CD4-positive, alpha-beta T cell treated with Interferon gamma for 1 hour (primary cell): ENCODE measurements around the gene GRK3.
A peak's percentile ranks its signal among the peaks of the same experiment; 100 is the strongest.
"Not testable (repeated sequence)": the region's sequence is repeated elsewhere in the genome, so short reads cannot be mapped to it uniquely, and the experiment has no call there.

Experiments
- DNase-seq: peaks from one replicate; pipeline ENCODE4 v3.0.0-alpha.2; 2020

GRK3 gene

DNA sequence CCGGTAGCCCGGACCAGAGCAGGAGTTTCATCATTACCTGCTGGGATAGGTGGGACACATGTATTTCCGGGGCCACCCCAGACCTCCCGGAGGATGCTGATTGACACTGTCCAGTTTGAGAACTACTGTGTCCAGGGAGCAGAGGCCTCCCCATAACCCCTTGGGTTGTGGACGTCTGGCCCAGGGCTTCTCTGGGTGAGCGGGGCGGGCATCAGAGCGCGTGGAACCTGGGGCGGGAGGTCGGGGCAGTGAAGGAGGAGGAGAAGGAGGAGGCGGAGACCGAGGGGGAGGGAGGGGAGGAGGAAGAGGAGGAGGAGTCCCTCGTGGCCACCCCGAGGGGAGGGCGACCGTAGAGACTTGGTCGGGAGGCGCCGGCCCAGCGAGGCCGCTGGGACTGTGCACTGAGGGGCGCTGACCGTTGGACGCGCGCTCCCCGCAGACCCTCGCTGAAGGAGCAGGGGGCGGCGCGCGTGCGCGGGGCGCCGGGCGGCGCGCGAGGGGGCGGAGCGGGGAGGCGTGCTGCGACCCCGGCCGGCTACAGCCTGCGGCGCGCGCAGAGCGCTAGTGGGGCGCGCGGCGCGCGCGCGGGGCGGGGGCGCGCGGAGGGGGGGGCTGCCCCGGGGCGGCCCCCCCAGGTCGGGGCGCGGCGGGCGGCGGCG, at the start of gene GRK3:
GRK3 (plus strand) TSS at position 356 of the 659 bp plus-strand sequence. CDS start 366 bp downstream, outside the sequence.
- peak; percentile 63 for DNase-seq

DNA sequence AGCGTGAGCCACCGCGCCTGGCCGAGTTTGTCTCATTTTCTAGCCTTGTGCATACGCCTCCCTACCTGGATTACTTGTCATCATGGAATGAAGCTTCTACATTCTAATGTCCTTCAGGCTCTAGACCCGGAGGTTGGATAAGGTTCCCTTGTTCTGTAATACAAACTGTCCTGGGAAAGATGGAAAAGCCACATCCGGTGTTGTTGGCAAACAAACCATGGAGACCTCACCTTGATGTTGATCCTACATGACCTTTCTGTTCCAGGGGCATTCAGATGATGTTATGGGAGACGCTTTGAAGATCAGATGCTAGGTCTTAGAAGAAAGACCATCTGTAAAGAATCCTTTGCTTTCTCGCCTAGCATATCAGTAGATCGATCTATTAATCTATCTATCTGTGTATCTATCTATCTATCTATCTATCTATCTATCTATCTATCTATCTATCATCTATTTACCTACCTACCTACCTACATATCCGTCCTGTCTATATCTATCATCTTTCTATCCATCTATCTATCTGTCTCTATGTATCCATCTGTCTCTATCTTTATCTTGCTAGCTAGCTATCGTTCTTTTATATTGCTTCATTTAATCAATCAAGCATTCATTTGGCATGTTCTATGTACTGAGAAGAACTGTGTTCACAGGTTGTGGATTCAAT, 46.3 kb upstream of the GRK3 start:
- DNase-seq, result no peak

DNA sequence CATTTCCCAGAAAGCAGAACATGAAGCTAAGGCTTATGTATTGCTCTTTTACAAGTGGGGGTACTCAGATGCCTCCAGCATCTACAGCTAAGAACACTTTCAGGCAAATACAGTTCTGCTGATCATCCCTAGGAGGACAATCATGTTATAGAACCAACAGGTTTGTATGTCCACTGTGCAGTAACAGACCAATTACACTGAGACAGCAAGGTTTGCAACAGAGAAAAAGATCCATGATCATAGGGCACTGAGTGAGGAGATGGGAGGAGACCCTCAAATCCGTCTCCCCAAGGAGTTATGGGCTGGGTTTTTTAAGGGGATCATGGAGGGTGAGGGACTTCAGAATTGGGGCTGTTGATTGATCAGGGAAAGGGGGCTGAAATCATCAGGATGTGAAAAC, 39.1 kb upstream of the GRK3 start:
- DNase-seq, result no peak

DNA sequence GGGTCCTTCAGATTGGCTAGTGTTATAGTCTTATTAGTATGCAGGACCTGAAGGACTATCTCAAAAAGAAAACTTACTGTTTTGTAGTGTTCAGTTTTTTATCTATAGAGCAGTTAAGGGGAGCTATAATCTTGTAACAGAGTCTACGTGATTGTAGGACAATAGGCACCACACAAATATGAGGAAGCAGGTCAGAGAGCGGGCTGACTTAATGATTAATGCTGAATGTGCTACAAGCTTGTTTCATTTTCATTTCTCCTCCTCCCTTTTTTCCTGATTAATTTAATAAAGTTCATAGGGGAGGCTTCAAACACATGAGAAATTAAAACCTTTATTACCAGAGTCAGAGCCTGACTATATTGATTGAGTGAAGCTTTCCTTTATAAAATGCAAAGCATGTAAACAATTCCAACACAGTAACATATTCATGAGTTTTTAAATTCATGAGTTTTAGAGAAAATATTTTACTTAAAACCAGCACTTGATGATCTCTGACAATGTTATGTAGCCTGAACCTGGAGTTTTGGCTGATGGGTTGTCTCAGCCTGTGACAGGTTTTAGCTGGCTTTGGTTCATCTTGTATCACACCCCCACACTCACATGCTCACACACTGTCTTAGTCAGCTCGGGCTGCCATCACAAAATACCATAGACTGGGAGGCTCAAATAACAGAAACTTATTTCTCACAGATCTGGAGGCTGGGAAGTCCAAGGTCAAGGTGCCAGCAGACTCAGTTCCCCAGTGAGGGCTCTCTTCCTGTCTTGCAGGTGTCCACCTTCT, 38.5 kb upstream of the GRK3 start:
- DNase-seq, result not testable (repeated sequence)

DNA sequence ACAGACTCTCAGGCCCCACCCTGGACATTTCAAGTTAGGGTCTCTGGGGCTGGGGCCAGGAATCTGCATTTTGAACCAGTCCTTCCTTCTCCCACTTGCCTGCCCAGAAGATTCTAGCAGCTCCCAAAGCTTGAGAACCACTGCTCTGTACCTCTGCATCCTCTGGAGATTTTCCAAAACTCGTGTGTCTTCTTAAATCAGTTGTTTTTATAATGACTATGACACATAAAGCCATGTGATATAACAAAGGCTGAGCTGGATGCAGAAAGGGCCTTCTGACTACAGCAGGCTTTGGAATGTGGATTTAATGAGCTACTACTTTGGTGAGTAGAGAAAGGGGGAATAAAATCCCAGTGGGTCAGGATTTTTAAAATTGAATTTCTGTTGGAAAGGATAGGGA, 37.5 kb upstream of the GRK3 start:
- not testable (repeated sequence) for DNase-seq

DNA sequence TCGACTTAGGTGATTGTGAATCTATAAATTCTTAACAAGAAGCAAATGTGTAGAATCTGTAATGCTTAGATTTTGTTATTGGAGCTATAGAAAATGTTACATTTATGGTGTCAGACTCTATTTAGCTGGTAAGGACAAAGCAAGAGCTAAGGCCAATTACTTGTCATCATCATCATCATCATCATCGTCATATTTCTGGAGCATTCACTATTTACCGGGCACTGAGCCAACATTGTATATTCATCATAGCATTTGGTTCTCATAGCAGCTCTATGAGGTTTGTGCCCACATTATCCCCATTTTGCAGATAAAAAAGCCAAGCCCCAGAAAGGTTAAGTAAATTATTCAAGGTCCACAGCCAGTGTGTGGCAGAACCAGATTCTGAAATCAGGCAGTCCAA, 36.4 kb upstream of the GRK3 start:
- not testable (repeated sequence) for DNase-seq

DNA sequence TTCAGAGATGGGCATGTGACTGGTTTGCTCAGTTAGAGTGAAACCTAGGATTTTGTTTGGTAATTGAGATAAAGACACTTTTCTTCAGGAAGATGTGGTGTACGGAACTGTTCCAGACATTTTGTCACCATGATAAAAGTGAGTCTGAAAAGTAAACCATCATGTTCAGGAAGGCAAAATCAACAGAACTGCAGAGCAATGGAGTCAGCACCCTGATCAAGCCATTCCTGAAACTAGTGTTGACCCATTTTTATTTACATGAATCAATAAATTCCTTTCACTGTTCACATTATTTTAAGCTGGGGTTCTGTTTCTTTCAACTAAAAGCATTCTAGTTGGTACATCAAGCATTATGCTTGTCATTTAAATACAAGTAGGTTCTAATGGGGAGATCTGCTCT, 35.4 kb upstream of the GRK3 start:
- not testable (repeated sequence) for DNase-seq

DNA sequence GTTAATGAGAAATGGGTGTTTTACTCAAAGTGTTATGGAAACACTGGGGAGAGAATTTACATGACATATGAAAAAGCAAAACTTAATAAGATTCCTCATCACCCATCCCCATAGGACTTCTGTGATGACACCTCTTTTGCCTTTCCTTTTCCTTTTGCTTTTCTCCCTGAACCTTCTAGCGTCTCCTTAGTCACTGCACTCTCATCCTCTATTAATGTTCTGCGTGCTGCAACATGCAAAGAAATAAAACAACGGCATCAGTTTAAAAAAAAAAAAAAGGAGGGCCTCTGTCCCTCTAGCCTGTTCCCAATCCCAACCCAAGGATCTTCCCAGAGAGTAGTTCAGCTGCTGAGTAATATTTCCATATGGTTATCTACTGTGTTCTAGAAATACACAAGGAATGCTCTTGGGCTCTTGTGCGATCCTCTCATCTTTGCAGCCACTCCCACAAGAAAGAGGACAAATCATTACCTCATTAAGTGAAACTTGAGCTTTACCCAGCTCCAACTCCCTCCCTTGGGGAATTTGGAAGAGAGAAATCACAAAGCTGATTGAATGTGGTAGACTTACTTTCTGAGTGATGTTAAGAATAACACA, 34.8 kb upstream of the GRK3 start:
- not testable (repeated sequence) for DNase-seq

DNA sequence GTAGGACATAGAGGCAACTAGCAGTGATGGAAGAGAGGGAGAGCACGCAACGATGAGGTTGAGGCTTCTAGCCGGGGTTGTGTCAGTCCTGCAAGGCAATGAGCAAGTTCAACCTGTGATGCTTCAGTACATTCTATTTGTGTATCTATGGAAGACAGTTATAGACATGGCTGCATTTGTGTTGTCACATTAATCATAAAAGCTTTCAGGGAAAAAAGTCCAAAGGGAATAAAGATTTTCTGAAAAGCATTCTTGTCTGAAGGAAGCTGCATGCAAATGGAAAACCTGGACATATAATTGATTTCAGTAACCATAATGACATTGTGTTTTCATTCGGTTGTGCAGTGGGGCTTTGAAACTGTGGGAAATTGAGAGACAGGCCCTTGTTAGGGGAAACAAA, 32.8 kb upstream of the GRK3 start:
- DNase-seq, result not testable (repeated sequence)

DNA sequence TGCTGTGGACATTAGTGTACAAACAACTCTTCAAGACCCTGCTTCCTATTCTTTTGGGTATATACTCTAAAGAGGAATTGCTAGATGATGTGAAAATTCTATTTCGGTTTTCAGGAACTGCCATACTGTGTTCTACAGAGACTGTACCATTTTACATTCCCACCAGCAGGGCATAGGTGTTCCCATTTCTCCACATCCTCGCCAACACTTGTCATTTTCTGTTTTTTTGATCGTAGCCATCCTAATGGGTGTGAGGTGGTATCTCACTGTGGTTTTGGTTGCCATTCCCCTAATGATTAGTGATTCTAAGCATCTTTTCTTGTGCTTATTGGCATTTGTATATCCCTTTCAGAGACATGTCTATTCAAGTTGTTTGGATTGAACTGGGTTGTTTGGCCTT, 29.8 kb upstream of the GRK3 start:
- DNase-seq, result no peak

DNA sequence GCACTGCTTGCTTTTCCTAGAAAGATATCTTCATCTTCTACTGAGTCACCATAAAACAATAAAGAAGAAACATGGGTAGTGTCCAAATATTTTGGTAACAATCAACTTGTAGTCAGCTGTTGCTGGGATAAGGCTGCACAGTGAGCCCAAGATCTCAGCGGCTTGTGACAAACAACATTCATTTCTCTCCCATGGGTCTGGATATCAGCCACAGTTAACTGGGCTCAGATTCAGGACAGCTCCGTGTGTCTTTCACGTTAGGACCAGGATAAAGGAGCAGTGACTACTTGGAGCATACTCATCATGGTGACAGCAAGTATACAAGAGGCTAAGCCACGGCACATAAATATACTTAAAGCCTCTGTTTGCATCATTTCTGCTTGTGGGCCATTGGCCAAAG, 27.9 kb upstream of the GRK3 start:
- DNase-seq, result no peak

DNA sequence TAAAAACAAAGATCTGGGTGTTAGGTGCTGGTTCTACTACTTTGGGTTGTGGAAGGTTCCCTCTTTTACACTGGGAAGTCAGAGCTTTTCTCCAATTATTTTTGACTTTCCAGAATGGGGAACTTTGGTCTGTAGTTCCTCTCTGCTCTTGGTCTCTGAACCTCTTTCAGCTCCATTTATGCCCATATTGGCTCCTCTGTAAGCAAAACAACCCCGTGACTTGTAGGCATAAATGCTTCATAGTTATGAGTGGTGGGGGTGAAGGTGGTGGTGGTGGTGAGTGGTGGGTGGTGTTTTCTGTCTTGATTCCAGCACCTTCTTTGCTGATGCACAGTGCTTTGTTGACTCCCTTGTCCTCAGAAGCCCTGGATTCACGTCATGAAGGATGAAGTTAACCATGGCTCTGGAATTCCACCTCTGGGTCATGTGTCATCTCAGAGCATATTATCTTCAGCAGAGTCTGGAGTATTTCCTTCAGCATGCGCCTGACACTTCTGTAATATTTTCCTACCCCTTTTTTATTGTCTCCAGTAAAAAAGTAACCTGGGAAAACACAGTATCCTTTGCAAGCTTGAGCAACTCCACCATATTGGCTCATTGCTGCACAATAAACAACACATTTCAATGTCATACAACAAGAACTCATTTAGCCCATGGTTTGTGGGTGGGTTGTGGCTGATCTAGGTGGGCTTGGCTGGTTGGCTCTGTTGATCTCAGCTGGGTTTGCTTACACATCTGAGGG, 24.1 kb upstream of the GRK3 start:
- no peak for DNase-seq

DNA sequence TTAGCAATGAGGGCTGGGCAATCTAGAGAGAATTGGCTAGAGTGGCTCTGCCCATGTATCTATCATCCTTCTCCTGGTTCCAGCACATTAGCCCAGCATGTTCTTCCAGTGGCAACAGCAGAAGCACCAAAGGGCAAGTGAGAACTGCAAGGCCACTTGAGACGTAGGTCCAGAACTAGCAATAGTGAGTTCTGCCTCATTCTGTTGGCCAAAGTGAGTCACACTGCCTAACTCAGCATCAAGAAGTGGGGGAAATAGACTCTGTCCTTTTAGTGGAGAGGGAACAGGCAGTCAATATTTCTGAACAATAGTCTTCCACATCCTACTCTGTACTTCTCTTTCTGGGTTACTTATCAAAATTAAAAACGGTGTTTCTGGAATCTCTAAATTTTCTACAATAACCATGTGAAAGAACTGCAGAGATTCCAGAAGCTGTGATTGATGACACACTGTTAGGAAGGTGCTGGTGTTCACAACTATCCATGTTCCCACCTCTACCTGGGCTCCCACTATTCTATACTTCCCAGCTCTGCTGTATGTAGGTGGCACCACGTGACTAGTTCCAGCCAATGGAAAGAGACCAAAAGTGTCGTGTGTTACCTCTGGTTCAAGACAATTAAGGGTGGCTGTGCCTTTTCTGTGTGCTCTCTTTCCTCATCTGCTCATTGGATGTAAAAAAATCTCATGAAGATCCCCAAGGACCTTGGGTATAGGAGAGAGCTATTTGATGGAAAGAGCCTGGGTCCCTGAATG, 23.4 kb upstream of the GRK3 start:
- no peak for DNase-seq

DNA sequence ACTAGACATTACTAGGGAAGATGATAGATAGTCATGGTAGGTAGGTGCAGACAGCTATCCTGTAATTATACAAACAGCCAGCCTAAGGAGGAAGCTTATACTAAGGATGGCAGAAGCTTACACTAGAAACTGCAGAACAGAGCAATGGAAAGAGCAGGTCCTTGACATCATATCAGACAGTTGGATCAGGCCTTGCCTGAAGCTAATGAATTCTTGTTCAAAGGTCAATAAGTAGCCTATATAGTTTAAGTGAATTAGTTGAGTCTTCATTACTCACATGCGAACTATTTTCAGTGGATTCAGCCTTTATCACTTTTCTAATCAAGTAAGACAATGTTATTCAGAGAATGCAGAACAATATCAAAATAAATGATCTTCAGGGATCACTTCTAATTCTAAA, 22.3 kb upstream of the GRK3 start:
- no peak for DNase-seq

DNA sequence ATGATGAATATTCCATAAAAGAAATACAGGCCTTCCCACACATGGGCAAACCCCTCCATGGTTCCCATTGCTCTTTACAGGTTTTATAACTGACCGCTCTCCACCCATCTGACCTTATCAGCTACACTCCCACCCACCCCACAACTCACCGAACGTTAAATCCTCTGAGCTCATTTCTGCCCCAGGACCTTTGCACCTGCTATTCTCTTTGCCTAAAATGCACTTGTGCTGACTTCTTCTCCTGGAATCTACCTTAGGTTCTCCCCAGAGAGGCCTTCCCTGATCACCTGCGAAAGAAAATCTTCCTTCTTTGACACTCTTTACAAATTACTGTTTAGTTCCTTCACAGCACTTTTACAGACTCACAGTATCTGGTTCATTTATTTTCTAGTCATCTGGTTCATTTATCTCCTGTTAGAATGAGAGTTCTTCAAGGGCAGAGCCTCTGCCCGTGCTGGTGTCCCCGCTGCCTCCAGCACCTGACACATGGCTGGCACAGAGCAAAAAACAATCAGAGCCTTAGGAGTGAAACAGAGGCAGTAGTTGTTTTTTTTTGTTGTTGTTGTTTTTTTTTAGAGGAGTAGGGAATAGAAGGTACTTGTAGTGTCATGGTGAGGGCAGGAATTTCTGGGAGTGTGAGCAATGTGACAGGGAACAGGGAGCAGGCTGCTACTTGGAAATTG, 21.6 kb upstream of the GRK3 start:
- DNase-seq, result no peak

DNA sequence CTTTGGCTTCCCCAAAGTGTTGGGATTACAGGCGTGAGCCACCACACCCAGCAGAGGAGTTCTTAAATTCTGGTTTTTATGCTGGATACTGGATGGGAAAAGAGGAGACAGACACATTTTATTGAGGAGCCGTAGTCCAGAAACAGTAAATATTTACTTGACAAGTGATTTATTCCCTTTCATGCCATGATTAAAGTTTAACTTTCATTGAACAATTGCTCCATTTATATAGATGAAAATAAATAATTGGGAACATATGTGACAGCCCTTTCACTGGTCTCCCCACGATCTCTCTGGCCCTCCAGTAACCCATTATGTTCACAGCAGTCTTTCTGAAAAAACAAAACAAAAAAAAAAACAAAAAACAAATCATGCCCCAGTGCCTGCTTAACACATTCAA, 19.3 kb upstream of the GRK3 start:
- DNase-seq, result no peak

DNA sequence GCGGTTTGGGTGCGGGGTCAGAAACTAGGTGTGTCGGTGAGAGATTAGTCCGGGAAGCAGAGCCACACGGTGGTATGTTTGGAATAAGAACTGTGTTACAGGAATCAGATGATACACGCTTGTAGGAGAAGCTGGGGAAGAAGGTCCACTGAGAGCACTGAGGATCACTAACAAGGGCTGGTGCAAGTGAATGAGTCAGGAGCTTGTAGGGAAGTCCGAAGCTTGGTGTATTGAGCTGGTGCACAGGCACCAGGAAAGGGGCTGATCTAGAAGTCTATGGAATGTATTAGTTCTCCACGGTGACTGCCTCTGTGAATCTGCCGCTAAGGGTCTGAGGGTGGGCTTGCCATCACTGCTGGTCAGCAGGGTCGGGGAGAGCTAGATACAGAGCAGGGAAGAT, 18.8 kb upstream of the GRK3 start:
- no peak for DNase-seq

DNA sequence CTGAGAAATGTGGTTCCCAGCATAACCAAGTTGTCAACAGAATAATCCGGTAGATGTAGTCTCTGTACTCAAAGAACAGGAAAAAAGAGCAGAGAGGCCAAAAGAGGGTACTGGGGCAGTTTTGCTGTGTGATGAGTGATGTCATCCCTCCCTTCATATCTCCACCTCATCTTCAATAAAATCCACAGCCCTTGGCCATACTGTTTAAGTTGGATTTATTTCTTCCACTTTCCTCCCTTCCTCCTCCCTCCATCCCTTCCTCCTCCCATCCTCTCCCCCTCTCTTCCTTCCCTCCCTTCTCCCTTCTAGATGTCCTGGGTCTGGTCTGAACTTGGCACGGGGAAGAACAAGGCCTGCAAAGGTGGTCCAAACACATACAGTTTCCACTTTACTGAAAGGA, 18.2 kb upstream of the GRK3 start:
- DNase-seq, result no peak

DNA sequence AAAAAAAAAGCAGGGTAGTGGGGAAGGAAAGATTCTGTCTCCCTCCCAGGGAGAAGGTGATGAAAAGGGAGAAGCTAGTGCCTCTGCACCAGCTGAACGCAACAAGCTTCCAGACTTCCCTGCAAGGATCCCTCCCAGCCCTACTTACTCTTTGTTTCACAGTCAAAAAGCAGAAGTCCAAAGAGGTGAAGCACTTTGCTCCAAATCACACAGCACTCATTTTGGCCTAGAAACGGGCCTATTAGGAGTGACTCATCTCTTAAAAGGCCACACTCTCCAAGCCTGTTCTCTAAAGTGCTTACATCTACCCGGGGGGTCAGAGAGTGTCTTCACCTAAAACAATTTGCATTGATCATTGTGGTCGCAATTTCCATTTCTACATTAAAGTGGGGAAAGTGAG, 17.7 kb upstream of the GRK3 start:
- peak; percentile 9 for DNase-seq

DNA sequence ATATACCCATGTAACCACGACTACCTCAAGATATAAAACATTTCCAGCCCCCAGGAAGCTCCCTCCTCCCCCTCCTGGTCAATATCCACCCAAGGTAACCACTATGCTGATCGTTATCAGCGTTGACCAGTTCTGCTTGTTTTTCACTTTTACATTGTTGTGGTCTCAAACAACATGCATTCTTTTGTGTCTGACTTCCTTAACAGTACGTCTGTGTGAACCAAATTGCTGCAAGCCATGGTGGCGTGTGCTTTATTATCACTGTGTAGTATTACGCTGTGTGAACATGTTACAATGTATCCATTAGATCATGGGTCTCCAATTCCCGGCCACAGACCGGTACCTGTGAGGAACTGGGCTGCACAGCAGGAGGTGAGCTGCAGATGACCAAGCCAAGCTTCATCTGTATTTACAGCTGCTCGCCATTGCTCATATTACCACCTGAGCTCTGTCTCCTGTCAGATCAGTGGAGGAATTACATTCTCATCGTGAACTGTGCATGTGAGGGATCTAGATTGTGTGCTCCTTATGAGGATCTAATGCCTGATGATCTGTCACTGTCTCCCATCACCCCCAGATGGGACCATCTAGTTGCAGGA, 15.5 kb upstream of the GRK3 start:
- no peak for DNase-seq

DNA sequence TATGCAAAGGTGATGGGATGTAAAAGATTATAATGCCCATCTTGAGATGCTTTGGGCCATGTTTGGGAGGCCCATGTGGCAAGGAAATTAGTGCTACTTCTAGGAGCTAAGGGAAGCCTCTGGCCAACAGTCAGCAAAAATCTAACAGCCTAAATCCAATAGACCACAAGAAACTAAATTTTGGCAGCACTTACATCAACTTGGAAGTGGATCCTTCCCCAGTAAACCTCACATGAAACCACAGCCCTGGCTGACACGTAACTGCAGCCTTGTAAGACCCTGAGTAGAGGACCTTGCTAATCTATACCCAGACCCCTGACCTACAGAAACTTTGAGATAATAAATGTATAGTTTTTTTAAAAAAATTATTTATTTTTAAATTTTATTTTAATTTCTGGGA, 13.1 kb upstream of the GRK3 start:
- no peak for DNase-seq
